HepG2 (cell line): ENCODE measurements around the gene RAD18. TPM values are rescaled to one million over a fixed set of nuclear protein-coding genes. Genes with fewer than 3 reads are reported as not detected.

ENCODE experiments used
- ATAC-seq: fragments of 200-7000 bp; cut with Tn5 transposase; 3 replicates; pipeline ENCODE4 v1.9.1; 2020; ENCODE audit warnings: mild to moderate bottlenecking, moderate library complexity
- BruUV-seq: library from RNA; stranded (reverse); fragments of 400-500 nt; replicated peaks from 2 replicates; lab custom pipeline; 2021; lab: Mats Ljungman, UMichigan
- CTCF ChIA-PET: fragments of 300-600 bp; formaldehyde crosslinking; extraction: SDS; loops from one replicate; lab custom pipeline; 2021; ENCODE audit warnings: low total read pairs, inconsistent platforms, low intra/inter-chr PET ratio; lab: Yijun Ruan, JAX
- POLR2A ChIA-PET: fragments of 350-600 bp; sonication (Branson Sonifier 250); formaldehyde crosslinking; loops from one replicate; lab custom pipeline; 2020; ENCODE audit warnings: antibody characterized with exemption, inconsistent platforms; lab: Yijun Ruan, JAX
- DNase-seq: peaks from one replicate; pipeline ENCODE4 v3.0.0-alpha.2; 2015; ENCODE audit warnings: low spot score
- FAIRE-seq: peaks from 3 replicates; lab custom pipeline; 2011; peaks lifted over from hg19 to GRCh38; lab: Jason Lieb, UNC
- H2AFZ ChIP-seq: one replicate; pipeline ENCODE4 v1.6.1; 2011; ENCODE audit warnings: low read length, inconsistent platforms
- H3K27ac ChIP-seq: fragments of 300-600 bp; 3 replicates; pipeline ENCODE4 v1.8.0; 2011; ENCODE audit warnings: mixed run types, mild to moderate bottlenecking, mixed read lengths, low read length, inconsistent platforms; ENCODE audit not compliant: insufficient read depth; ENCODE audit errors: extremely low read length
- H3K27me3 ChIP-seq, 2 experiments: fragments of 200-600 bp in 1 of 2; 2 replicates in 1 of 2; 3 replicates in 1 of 2; pipeline versions ENCODE4 v1.6.0 to v1.8.0; 2011; ENCODE audit warnings: low read length in 2 of 2, mild to moderate bottlenecking in 2 of 2, moderate library complexity in 2 of 2, inconsistent platforms in 1 of 2; ENCODE audit not compliant: insufficient read depth in 2 of 2, control insufficient read depth in 1 of 2
- H3K36me3 ChIP-seq, 2 experiments: fragments of 200-600 bp in 1 of 2; replicated peaks in 1 of 2; 2 replicates in 1 of 2; 3 replicates in 1 of 2; pipeline versions ENCODE4 v1.5.1 to v1.8.0; 2011; ENCODE audit warnings: low read length in 2 of 2, inconsistent platforms in 1 of 2; ENCODE audit not compliant: insufficient read depth in 2 of 2, control insufficient read depth in 1 of 2
- H3K4me1 ChIP-seq: 2 replicates; pipeline ENCODE4 v1.5.1; 2012; ENCODE audit warnings: low read length, inconsistent platforms; ENCODE audit not compliant: insufficient read depth
- H3K4me2 ChIP-seq: 2 replicates; pipeline ENCODE4 v1.6.0; 2011; ENCODE audit warnings: low read depth, low read length, inconsistent platforms
- H3K4me3 ChIP-seq, 3 experiments: fragments of 200-600 bp in 1 of 3; sonication (generic), shearing (Covaris generic) in 1 of 3; replicated peaks in 1 of 3; 2 replicates each; pipeline ENCODE4 v1.5.1; 2011 to 2016; ENCODE audit warnings: low read length in 3 of 3, inconsistent platforms in 2 of 3, low read depth in 2 of 3, mild to moderate bottlenecking in 2 of 3, control low read depth in 1 of 3, mixed read lengths in 1 of 3; ENCODE audit not compliant: insufficient read depth in 1 of 3
- H3K79me2 ChIP-seq: one replicate; pipeline ENCODE4 v1.6.1; 2011; ENCODE audit warnings: low read length, inconsistent platforms; ENCODE audit not compliant: insufficient read depth
- H3K9ac ChIP-seq: 2 replicates; pipeline ENCODE4 v1.6.0; 2011; ENCODE audit warnings: mild to moderate bottlenecking, low read depth, low read length, inconsistent platforms; ENCODE audit not compliant: insufficient read depth
- H3K9me3 ChIP-seq: 2 replicates; pipeline ENCODE4 v1.5.1; 2012; ENCODE audit warnings: mild to moderate bottlenecking, low read length
- H4K20me1 ChIP-seq: 2 replicates; pipeline ENCODE4 v1.6.0; 2011; ENCODE audit warnings: inconsistent platforms, mild to moderate bottlenecking, low read length, moderate library complexity; ENCODE audit not compliant: insufficient read depth
- CCAR2 ChIP-seq: fragments of 200-400 bp; formaldehyde crosslinking; optimal IDR thresholded peaks from 2 replicates; pipeline ENCODE3; 2018; ENCODE audit warnings: low read depth, mild to moderate bottlenecking, low read length, moderate library complexity
- FOXA3 ChIP-seq: IDR thresholded peaks from 2 replicates; pipeline ENCODE4 v1.6.1; 2016; ENCODE audit warnings: missing genetic modification reagents, missing compliant biosample characterization
- NFE2L2 ChIP-seq: fragments of 150-350 bp; IDR thresholded peaks from 2 replicates; pipeline ENCODE4 v1.6.1; 2014; ENCODE audit warnings: low read length
- RARG ChIP-seq: sonication (generic); formaldehyde crosslinking; IDR thresholded peaks from 2 replicates; pipeline ENCODE4 v1.4.0; 2020; ENCODE audit warnings: low read depth, mild to moderate bottlenecking, missing genetic modification reagents
- SAP130 ChIP-seq: IDR thresholded peaks from 2 replicates; pipeline ENCODE4 v1.6.1; 2016; ENCODE audit warnings: low read depth
- ZNF329 ChIP-seq: sonication (generic); formaldehyde crosslinking; IDR thresholded peaks from 2 replicates; pipeline ENCODE4 v1.9.0; 2021; ENCODE audit warnings: low read depth, mild to moderate bottlenecking, missing genetic modification reagents
- ZNF432 ChIP-seq: sonication (generic); formaldehyde crosslinking; IDR thresholded peaks from 2 replicates; pipeline ENCODE4 v1.5.0; 2020; ENCODE audit warnings: missing genetic modification reagents, mild to moderate bottlenecking, borderline replicate concordance
- WGBS: methylation state at CpG from one replicate; pipeline ENCODE4 v1.1.6; 2017; ENCODE audit warnings: low lambda C conversion rate; 5-methylcytosine and 5-hydroxymethylcytosine counted together
- in situ Hi-C: cut with HindIII; loops from 2 replicates; pipeline ENCODE4 v1.10.0; 2017; ENCODE audit warnings: low pct_unique_long_range_greater_than_20kb; ENCODE audit not compliant: extremely low pct_ligation_motif_present
- intact Hi-C: fragments of 100-400 bp; cut with micrococcal nuclease; formaldehyde crosslinking; loops from one replicate; pipeline ENCODE4 v1.10.0; 2022; ENCODE audit not compliant: unreplicated experiment
- polyA plus RNA-seq, 8 experiments: library from polyadenylated mRNA; depleted of rRNA in 3 of 8; stranded (reverse) in 7 of 8; unstranded in 1 of 8; fragments of >200 nt; fragmentation: Illumina TruSeq in 4 of 8; extraction: Trizol in 4 of 8; gene quantifications; 2 replicates each; pipeline versions ENCODE4 v1.2.1 to v1.2.3, GENCODE V29; 2011 to 2016; ENCODE audit warnings: low read depth in 4 of 8, missing spikeins in 1 of 8, mixed read lengths in 1 of 8; ENCODE audit not compliant: insufficient read depth in 1 of 8
- total RNA-seq, 5 experiments: library from RNA; depleted of rRNA; stranded (reverse); fragments of >200 nt; fragmentation: Illumina TruSeq; extraction: Trizol; gene quantifications; 2 replicates each; pipeline ENCODE4 v1.2.3, GENCODE V29; 2016; ENCODE audit warnings: low read depth in 1 of 5
- TF ChIP-seq, protein P1 (sequence below): sonication (generic); formaldehyde crosslinking; IDR thresholded peaks from 2 replicates; pipeline ENCODE4 v1.5.1; 2020; ENCODE audit warnings: missing genetic modification reagents, mild to moderate bottlenecking, borderline replicate concordance
- TF ChIP-seq, protein P2 (sequence below): sonication (generic); IDR thresholded peaks from 2 replicates; pipeline ENCODE4 v1.6.1; 2016; ENCODE audit warnings: low read depth, borderline replicate concordance
- TF ChIP-seq, protein P3 (sequence below): sonication (generic); formaldehyde crosslinking; IDR thresholded peaks from 2 replicates; pipeline ENCODE4 v1.4.0; 2020; ENCODE audit warnings: missing genetic modification reagents, borderline replicate concordance

The RAD18 gene
- total and polyA plus RNA-seq, 2 of the 13 experiments (the other 11 are each of a cell fraction or from before 2014, with no cell fraction given), result 5.9 to 20.7 TPM

DNA sequence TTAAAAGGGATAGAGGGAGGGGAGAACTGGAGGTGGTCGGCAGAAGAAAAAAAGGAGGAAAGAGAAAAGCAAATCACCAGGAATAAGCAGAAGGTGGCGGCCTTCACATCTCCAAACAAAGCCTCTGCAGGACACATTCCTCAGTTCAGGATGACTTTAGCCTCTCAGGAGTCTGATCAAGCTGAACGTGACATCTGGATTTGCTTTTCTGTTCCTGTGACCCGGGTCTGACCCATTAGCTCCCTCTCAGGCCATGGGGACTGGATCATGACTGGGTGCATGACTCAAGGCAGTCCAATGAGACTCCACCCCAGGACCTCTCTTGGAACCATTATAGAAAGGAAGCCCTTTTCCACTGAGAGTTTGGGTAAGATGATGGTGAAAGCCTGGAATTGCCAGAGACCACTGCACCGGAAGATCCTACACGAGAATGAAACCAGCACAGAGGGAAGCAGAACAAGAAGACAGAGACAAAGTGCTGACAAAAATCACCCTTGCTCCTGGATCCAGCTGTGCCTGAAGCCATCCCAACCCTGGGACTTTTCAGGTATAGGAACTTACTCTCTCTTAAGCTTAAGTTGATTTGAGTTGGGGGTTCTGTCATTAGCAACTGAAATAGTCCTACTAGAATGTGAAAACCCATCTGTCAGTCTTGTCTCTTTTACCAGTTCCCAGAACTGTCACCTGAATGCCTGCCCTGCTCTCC is 45.4 kb upstream of the RAD18 start:
- 37% methylated on average over 6 of the region's 6 CpGs for WGBS
- in situ Hi-C loops, result no loop called here
- H2AFZ ChIP-seq, result no peak overlapping the region
- TF ChIP-seq FOXA3 (CRISPR knock-in tag) (no peak), ZNF329 (peak; percentile 97)
- ChIA-PET CTCF (no interaction called here), POLR2A (no interaction called here)
- H3K27me3 ChIP-seq, result 0 out of 5 replicates have a peak, but pooled peaks cover 0 to 3% of the 10 kb centered on the region in 2 experiments
- H3K9me3 ChIP-seq, result no peaks in the 10 kb centered on the region
- H3K4me1 ChIP-seq, result peaks cover 9% of the 10 kb centered on the region
- intact Hi-C loops, result no loop called here
- H3K79me2 ChIP-seq, result no peaks in the 10 kb centered on the region
- no peaks in the 10 kb centered on the region for H4K20me1 ChIP-seq
- BruUV-seq, result no TSS peak
- H3K4me2 ChIP-seq, result no peak overlapping the region
- ATAC-seq (no peak; the same call in 2 of the 3 replicates), FAIRE-seq (no peak), DNase-seq (no peak)
- no peak overlapping the region for H3K27ac ChIP-seq
- no peaks in the 10 kb centered on the region for H3K36me3 ChIP-seq
- no peak overlapping the region for H3K9ac ChIP-seq
- no peak overlapping the region for H3K4me3 ChIP-seq

DNA sequence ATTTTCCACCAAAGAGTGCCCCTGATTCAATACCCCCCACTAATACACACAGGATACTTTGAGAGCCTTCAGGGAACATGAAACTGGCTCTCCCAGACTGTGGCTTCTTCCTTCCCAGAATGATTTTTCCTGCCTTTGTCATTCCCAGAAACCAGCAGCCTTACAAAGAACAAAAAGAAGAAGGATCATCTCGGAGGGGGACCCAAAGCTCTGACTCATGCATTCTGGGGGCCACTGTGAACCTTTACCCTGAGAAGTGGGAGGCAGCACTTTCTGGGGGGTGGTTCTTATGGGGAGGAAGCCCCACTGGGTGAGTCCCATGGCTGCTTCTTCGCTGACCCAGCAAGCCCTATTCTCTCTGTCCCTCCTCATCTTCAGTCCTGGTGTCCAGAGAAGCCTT is 44.7 kb upstream of the RAD18 start:
- FAIRE-seq (no peak), ATAC-seq (no peak), DNase-seq (no peak)
- WGBS, result 16% methylated on average over 2 of the region's 2 CpGs
- intact Hi-C loops (no loop called here), in situ Hi-C loops (no loop called here)
- Histone ChIP-seq H3K27me3 (0 out of 5 replicates have a peak, but pooled peaks cover 0 to 3% of the 10 kb centered on the region in 2 experiments), H3K9ac (no peak overlapping the region), H2AFZ (no peak overlapping the region), H3K4me2 (no peak overlapping the region), H3K4me3 (no peak overlapping the region), H3K27ac (no peak overlapping the region), H3K9me3 (no peaks in the 10 kb centered on the region), H3K79me2 (no peaks in the 10 kb centered on the region), H3K36me3 (no peaks in the 10 kb centered on the region), H3K4me1 (peaks cover 9% of the 10 kb centered on the region), H4K20me1 (no peaks in the 10 kb centered on the region)
- POLR2A ChIA-PET, result no interaction called here
- no TSS peak for BruUV-seq
- CTCF ChIA-PET, result no interaction called here
- no peak for TF ChIP-seq ZNF432
- TF ChIP-seq NFE2L2, result no peak
- no peak for TF ChIP-seq CCAR2
- no peak for TF ChIP-seq RARG (CRISPR knock-in tag)
- TF ChIP-seq, protein P1, sequence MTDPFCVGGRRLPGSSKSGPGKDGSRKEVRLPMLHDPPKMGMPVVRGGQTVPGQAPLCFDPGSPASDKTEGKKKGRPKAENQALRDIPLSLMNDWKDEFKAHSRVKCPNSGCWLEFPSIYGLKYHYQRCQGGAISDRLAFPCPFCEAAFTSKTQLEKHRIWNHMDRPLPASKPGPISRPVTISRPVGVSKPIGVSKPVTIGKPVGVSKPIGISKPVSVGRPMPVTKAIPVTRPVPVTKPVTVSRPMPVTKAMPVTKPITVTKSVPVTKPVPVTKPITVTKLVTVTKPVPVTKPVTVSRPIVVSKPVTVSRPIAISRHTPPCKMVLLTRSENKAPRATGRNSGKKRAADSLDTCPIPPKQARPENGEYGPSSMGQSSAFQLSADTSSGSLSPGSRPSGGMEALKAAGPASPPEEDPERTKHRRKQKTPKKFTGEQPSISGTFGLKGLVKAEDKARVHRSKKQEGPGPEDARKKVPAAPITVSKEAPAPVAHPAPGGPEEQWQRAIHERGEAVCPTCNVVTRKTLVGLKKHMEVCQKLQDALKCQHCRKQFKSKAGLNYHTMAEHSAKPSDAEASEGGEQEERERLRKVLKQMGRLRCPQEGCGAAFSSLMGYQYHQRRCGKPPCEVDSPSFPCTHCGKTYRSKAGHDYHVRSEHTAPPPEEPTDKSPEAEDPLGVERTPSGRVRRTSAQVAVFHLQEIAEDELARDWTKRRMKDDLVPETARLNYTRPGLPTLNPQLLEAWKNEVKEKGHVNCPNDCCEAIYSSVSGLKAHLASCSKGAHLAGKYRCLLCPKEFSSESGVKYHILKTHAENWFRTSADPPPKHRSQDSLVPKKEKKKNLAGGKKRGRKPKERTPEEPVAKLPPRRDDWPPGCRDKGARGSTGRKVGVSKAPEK (CRISPR knock-in tag), result no peak
- TF ChIP-seq, protein P2, sequence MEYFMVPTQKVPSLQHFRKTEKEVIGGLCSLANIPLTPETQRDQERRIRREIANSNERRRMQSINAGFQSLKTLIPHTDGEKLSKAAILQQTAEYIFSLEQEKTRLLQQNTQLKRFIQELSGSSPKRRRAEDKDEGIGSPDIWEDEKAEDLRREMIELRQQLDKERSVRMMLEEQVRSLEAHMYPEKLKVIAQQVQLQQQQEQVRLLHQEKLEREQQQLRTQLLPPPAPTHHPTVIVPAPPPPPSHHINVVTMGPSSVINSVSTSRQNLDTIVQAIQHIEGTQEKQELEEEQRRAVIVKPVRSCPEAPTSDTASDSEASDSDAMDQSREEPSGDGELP, result no peak
- TF ChIP-seq SAP130 (CRISPR knock-in tag), result no peak
- TF ChIP-seq, protein P3, sequence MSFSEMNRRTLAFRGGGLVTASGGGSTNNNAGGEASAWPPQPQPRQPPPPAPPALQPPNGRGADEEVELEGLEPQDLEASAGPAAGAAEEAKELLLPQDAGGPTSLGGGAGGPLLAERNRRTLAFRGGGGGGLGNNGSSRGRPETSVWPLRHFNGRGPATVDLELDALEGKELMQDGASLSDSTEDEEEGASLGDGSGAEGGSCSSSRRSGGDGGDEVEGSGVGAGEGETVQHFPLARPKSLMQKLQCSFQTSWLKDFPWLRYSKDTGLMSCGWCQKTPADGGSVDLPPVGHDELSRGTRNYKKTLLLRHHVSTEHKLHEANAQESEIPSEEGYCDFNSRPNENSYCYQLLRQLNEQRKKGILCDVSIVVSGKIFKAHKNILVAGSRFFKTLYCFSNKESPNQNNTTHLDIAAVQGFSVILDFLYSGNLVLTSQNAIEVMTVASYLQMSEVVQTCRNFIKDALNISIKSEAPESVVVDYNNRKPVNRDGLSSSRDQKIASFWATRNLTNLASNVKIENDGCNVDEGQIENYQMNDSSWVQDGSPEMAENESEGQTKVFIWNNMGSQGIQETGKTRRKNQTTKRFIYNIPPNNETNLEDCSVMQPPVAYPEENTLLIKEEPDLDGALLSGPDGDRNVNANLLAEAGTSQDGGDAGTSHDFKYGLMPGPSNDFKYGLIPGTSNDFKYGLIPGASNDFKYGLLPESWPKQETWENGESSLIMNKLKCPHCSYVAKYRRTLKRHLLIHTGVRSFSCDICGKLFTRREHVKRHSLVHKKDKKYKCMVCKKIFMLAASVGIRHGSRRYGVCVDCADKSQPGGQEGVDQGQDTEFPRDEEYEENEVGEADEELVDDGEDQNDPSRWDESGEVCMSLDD, result no peak
